Astrocyte (in vitro differentiated cells and primary cell): ENCODE data around the gene DGCR6. TPM values are rescaled to one million over a fixed set of nuclear protein-coding genes. Genes with fewer than 3 reads are reported as not detected.

Experiments used
- DNase-seq: peaks from one replicate; pipeline ENCODE4 v3.0.0-alpha.2; 2010; ENCODE audit warnings: low read depth
- FAIRE-seq: peaks from 2 replicates; lab custom pipeline; 2011; peaks lifted over from hg19 to GRCh38; lab: Jason Lieb, UNC
- H2AFZ ChIP-seq: 2 replicates; pipeline ENCODE4 v1.6.0; 2012; ENCODE audit warnings: low read depth, low read length, inconsistent platforms
- H3K27ac ChIP-seq: 2 replicates; pipeline ENCODE4 v1.5.1; 2011; ENCODE audit warnings: low read depth, low read length, inconsistent platforms
- H3K27me3 ChIP-seq: 2 replicates; pipeline ENCODE4 v1.6.0; 2011; ENCODE audit warnings: low read length, inconsistent platforms; ENCODE audit not compliant: insufficient read depth
- H3K36me3 ChIP-seq: 2 replicates; pipeline ENCODE4 v1.5.1; 2011; ENCODE audit warnings: low read length, inconsistent platforms; ENCODE audit not compliant: insufficient read depth
- H3K4me1 ChIP-seq: 2 replicates; pipeline ENCODE4 v1.5.1; 2011; ENCODE audit warnings: low read length, inconsistent platforms; ENCODE audit not compliant: insufficient read depth
- H3K4me2 ChIP-seq: 2 replicates; pipeline ENCODE4 v1.6.0; 2012; ENCODE audit warnings: low read length, inconsistent platforms
- H3K4me3 ChIP-seq: 2 replicates; pipeline ENCODE4 v1.5.1; 2011; ENCODE audit warnings: low read depth, mild to moderate bottlenecking, low read length, inconsistent platforms; ENCODE audit not compliant: insufficient read depth
- H3K79me2 ChIP-seq: 2 replicates; pipeline ENCODE4 v1.6.0; 2012; ENCODE audit warnings: mild to moderate bottlenecking, low read length, inconsistent platforms; ENCODE audit not compliant: insufficient read depth
- H3K9ac ChIP-seq: 2 replicates; pipeline ENCODE4 v1.6.0; 2012; ENCODE audit warnings: mild to moderate bottlenecking, low read length, inconsistent platforms
- H3K9me3 ChIP-seq: 2 replicates; pipeline ENCODE4 v1.5.1; 2012; ENCODE audit warnings: low read depth, mild to moderate bottlenecking, low read length, inconsistent platforms; ENCODE audit not compliant: insufficient read depth
- H4K20me1 ChIP-seq: 2 replicates; pipeline ENCODE4 v1.6.0; 2012; ENCODE audit warnings: low read length, inconsistent platforms; ENCODE audit not compliant: insufficient read depth
- H3K27ac Mint-ChIP-seq: one replicate; pipeline ENCODE4 v1.8.0; 2021; ENCODE audit warnings: mild to moderate bottlenecking, mixed read lengths; ENCODE audit not compliant: unreplicated experiment
- H3K27me3 Mint-ChIP-seq: one replicate; pipeline ENCODE4 v1.8.0; 2021; ENCODE audit warnings: low read depth, mixed read lengths; ENCODE audit not compliant: unreplicated experiment
- H3K36me3 Mint-ChIP-seq: one replicate; pipeline ENCODE4 v1.8.0; 2021; ENCODE audit warnings: low read depth, mixed read lengths; ENCODE audit not compliant: unreplicated experiment
- H3K4me1 Mint-ChIP-seq: one replicate; pipeline ENCODE4 v1.8.0; 2021; ENCODE audit warnings: low read depth, mixed read lengths; ENCODE audit not compliant: unreplicated experiment
- H3K4me3 Mint-ChIP-seq: one replicate; pipeline ENCODE4 v1.8.0; 2021; ENCODE audit warnings: mild to moderate bottlenecking, moderate library complexity, mixed read lengths; ENCODE audit not compliant: unreplicated experiment
- H3K9me3 Mint-ChIP-seq: one replicate; pipeline ENCODE4 v1.8.0; 2021; ENCODE audit warnings: mild to moderate bottlenecking, mixed read lengths; ENCODE audit not compliant: unreplicated experiment
- EZH2 ChIP-seq: IDR thresholded peaks from 2 replicates; pipeline ENCODE4 v1.6.1; 2012; ENCODE audit warnings: mild to moderate bottlenecking, low read length, inconsistent platforms; ENCODE audit not compliant: insufficient read depth
- total RNA-seq: library from RNA; stranded (reverse); gene quantifications from 2 replicates; pipeline ENCODE4 v1.2.1, GENCODE V29; 2021
- TF ChIP-seq, protein P1 (sequence below): IDR thresholded peaks from 2 replicates; pipeline ENCODE4 v1.5.1; 2011; ENCODE audit warnings: low read depth, mild to moderate bottlenecking, inconsistent platforms, low read length, moderate library complexity; ENCODE audit not compliant: insufficient read depth

DGCR6 gene
- total RNA-seq, 1 donor from 2014 or later: 2.5 TPM

DNA sequence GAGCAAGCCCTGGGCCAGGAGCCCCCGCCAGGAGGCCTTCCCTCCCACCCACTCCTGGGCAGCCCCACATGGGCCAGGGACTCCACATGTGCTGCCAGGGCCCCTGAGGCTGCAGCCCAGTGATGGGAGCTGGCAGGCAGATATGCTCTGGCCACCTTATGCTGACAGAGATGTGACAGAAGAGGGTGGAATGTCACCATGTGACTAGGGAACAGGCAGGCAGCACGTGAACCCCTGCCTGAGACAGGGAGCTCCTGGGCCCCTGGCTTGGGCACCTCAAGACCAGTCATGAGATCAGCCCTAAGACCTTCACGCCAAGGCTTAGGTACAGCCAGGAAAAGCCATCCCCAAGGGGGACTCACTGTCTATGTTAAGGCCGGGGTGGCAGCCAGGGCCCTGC is 20.9 kb downstream of the DGCR6 start:
- Mint-ChIP-seq H3K9me3 (no peaks in the 10 kb centered on the region), H3K27ac (no peak overlapping the region), H3K27me3 (no peaks in the 10 kb centered on the region), H3K4me1 (no peaks in the 10 kb centered on the region), H3K4me3 (no peak overlapping the region), H3K36me3 (no peaks in the 10 kb centered on the region)
- DNase-seq (no peak), FAIRE-seq (no peak)
- Histone ChIP-seq H3K9ac (no peak overlapping the region), H3K4me3 (no peak overlapping the region), H3K27ac (no peak overlapping the region), H3K4me2 (no peak overlapping the region), H3K36me3 (no peaks in the 10 kb centered on the region), H2AFZ (no peak overlapping the region), H3K79me2 (no peaks in the 10 kb centered on the region), H3K4me1 (no peaks in the 10 kb centered on the region), H4K20me1 (no peaks in the 10 kb centered on the region), H3K9me3 (no peaks in the 10 kb centered on the region), H3K27me3 (no peaks in the 10 kb centered on the region)
- no peak for TF ChIP-seq EZH2
- TF ChIP-seq, protein P1, sequence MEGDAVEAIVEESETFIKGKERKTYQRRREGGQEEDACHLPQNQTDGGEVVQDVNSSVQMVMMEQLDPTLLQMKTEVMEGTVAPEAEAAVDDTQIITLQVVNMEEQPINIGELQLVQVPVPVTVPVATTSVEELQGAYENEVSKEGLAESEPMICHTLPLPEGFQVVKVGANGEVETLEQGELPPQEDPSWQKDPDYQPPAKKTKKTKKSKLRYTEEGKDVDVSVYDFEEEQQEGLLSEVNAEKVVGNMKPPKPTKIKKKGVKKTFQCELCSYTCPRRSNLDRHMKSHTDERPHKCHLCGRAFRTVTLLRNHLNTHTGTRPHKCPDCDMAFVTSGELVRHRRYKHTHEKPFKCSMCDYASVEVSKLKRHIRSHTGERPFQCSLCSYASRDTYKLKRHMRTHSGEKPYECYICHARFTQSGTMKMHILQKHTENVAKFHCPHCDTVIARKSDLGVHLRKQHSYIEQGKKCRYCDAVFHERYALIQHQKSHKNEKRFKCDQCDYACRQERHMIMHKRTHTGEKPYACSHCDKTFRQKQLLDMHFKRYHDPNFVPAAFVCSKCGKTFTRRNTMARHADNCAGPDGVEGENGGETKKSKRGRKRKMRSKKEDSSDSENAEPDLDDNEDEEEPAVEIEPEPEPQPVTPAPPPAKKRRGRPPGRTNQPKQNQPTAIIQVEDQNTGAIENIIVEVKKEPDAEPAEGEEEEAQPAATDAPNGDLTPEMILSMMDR: no peak

DNA sequence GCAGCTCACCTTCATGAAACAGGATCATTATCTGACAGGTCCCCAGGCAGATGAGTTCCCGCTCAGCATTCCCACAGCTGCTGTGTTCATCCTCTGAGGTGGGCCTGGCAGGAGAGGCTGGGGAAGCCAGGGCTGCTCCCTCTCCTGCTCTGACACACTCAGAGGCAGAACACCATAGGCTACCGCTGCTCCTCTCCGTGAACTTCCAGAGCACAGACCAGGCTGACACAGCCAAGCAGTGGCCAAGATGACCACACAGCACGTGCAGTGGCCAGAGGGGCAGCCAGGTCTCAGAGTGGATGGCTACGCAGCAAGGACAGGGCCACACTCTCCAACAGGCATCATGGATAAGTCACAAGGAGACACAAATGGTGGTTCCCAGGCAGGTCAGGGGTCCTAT is 21.5 kb downstream of the DGCR6 start:
- H3K4me1 Mint-ChIP-seq: no peaks in the 10 kb centered on the region
- Histone ChIP-seq H3K4me2 (no peak overlapping the region), H3K36me3 (no peaks in the 10 kb centered on the region), H2AFZ (no peak overlapping the region), H3K79me2 (no peaks in the 10 kb centered on the region), H3K9me3 (no peaks in the 10 kb centered on the region), H3K27me3 (no peaks in the 10 kb centered on the region), H3K4me1 (no peaks in the 10 kb centered on the region), H3K4me3 (no peak overlapping the region), H3K27ac (no peak overlapping the region), H4K20me1 (no peaks in the 10 kb centered on the region), H3K9ac (no peak overlapping the region)
- H3K9me3 Mint-ChIP-seq: no peaks in the 10 kb centered on the region
- H3K27me3 Mint-ChIP-seq: no peaks in the 10 kb centered on the region
- FAIRE-seq (no peak), DNase-seq (no peak)
- no peak overlapping the region for H3K27ac Mint-ChIP-seq
- H3K36me3 Mint-ChIP-seq: no peaks in the 10 kb centered on the region
- no peak for TF ChIP-seq EZH2
- TF ChIP-seq, protein P1: no peak
- H3K4me3 Mint-ChIP-seq: no peak overlapping the region

DNA sequence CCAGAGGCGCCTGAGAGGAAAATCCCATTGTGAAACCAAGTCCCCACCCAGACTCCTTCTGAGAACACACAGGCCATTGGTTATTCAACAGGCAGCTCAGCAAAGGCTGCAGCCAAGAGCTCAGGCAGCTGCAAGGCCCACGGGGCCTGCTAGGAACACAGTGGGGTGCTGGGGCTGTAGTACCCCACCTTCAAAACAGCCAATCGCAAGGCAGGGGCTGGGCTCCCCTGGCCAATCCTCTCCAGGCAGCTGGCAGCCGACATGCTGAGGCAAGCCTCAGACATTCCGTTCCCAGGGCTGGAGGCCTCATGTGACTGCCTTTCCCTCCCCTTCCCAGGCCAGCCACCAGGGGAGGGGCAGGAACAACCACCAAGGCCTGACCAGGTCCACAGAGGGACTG is 23.3 kb downstream of the DGCR6 start:
- no peaks in the 10 kb centered on the region for H3K36me3 ChIP-seq
- no peak for TF ChIP-seq EZH2
- DNase-seq (no peak), FAIRE-seq (no peak)
- no peaks in the 10 kb centered on the region for H3K9me3 Mint-ChIP-seq
- no peak overlapping the region for H3K27ac Mint-ChIP-seq
- no peak overlapping the region for H3K4me3 Mint-ChIP-seq
- H3K27me3 ChIP-seq: no peaks in the 10 kb centered on the region
- H2AFZ ChIP-seq: no peak overlapping the region
- no peaks in the 10 kb centered on the region for H4K20me1 ChIP-seq
- H3K4me2 ChIP-seq: no peak overlapping the region
- H3K9me3 ChIP-seq: no peaks in the 10 kb centered on the region
- no peak overlapping the region for H3K4me3 ChIP-seq
- H3K9ac ChIP-seq: no peak overlapping the region
- H3K4me1 ChIP-seq: no peaks in the 10 kb centered on the region
- H3K27me3 Mint-ChIP-seq: no peaks in the 10 kb centered on the region
- H3K4me1 Mint-ChIP-seq: no peaks in the 10 kb centered on the region
- no peak overlapping the region for H3K27ac ChIP-seq
- H3K36me3 Mint-ChIP-seq: no peaks in the 10 kb centered on the region
- no peaks in the 10 kb centered on the region for H3K79me2 ChIP-seq
